ENCODE data around the gene ZNF579.

- TF ChIP-seq EZH2 (IDR thresholded peaks at IDR 0.05) = no peak
- peak; percentile 56; the same call in 1 of the 2 replicates for TF ChIP-seq POLR2AphosphoS5 (IDR thresholded peaks at IDR 0.05; ENCODE audit: borderline replicate concordance, low read depth, low read length)
Measured at GRCh38 chr19:55585658-55586339, 5.2 kb upstream of the ZNF579 start.
